T-helper 17 cell (primary cell): Measurements from ENCODE around the gene ANKRD44. TPM values are rescaled to one million over a fixed set of nuclear protein-coding genes. Genes with fewer than 3 reads are reported as not detected.

ENCODE experiments used
- ATAC-seq: fragments of 150-1000 bp; cut with Tn5 transposase; 2 replicates; pipeline ENCODE4 v1.10.0; 2021; ENCODE audit warnings: mild to moderate bottlenecking, moderate library complexity
- DNase-seq, 3 donors: peaks; one replicate each; pipeline versions ENCODE4 v3.0.0 to v3.0.0-alpha.2; 2020 to 2021
- H3K9me3 ChIP-seq: one replicate; pipeline ENCODE4 v1.7.0; 2013; ENCODE audit warnings: low read length, mild to moderate bottlenecking; ENCODE audit not compliant: control insufficient read depth, poor library complexity, severe bottlenecking
- H3K27ac Mint-ChIP-seq: one replicate; pipeline ENCODE4 v1.8.0; 2022; ENCODE audit warnings: mild to moderate bottlenecking, moderate library complexity, mixed read lengths
- H3K27me3 Mint-ChIP-seq: one replicate; pipeline ENCODE4 v1.8.0; 2022; ENCODE audit warnings: mixed read lengths
- H3K36me3 Mint-ChIP-seq: one replicate; pipeline ENCODE4 v1.8.0; 2022; ENCODE audit warnings: low read depth, mixed read lengths
- H3K4me1 Mint-ChIP-seq: one replicate; pipeline ENCODE4 v1.8.0; 2022; ENCODE audit warnings: mild to moderate bottlenecking, mixed read lengths
- H3K4me3 Mint-ChIP-seq: one replicate; pipeline ENCODE4 v1.8.0; 2022; ENCODE audit warnings: mild to moderate bottlenecking, moderate library complexity, mixed read lengths
- total RNA-seq, 4 donors: library from RNA in 2 of 4; stranded (reverse) in 2 of 4; gene quantifications; one replicate each; pipeline ENCODE4 v1.2.3 and lab custom pipeline; 2022 to 2026

ANKRD44 gene
- total RNA-seq, 2 donors from 2014 or later: 232 to 246 TPM

DNA sequence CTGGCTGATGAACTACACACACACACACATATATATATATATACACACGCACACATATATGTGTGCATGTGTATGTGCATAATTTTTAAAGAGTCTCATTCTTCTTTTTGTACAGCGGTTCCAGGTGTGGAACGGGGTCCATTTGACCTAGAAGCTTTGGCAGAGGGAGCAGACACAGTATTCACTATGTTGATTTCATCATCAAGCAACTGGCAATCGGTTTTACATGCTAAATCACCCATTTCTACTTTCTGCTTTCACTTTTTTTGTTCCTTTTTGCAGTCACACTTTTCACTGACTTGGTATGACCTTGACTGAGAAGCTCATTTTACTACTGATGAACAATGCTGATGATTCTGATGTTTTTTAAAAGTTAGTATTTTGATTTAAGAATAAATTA, 321.1 kb downstream of the ANKRD44 start:
- H3K27ac Mint-ChIP-seq: peak overlapping the region; percentile 63
- no peaks in the 10 kb centered on the region for H3K27me3 Mint-ChIP-seq
- H3K36me3 Mint-ChIP-seq: peaks cover 2% of the 10 kb centered on the region
- no peaks in the 10 kb centered on the region for H3K9me3 ChIP-seq
- DNase-seq (no peak), ATAC-seq (no peak)
- H3K4me3 Mint-ChIP-seq: no peak overlapping the region
- H3K4me1 Mint-ChIP-seq: peaks cover 27% of the 10 kb centered on the region

DNA sequence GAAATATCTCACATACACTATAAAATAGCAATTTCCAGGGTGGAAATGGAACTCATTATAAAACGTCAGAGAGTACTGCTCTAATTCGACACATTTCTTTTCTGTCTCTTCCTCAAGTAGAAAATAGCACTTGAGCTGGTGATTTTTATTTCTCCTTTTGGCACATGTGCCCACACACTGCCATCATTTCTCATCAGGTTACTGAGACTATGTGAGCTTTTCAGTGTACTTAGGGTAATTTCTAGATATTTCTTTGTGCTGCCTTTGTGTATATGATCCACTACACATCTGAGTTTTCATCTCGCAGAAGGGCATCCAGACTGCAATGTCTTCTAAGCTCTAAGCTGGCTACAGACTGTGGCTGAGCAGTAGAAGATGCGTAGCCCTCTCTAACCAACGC, 321.9 kb downstream of the ANKRD44 start:
- H3K4me1 Mint-ChIP-seq: peaks cover 25% of the 10 kb centered on the region
- ATAC-seq (no peak), DNase-seq (no peak)
- H3K27me3 Mint-ChIP-seq: no peaks in the 10 kb centered on the region
- H3K27ac Mint-ChIP-seq: peak overlapping the region; percentile 63
- no peaks in the 10 kb centered on the region for H3K9me3 ChIP-seq
- peaks cover 2% of the 10 kb centered on the region for H3K36me3 Mint-ChIP-seq
- H3K4me3 Mint-ChIP-seq: peak overlapping the region; percentile 12

DNA sequence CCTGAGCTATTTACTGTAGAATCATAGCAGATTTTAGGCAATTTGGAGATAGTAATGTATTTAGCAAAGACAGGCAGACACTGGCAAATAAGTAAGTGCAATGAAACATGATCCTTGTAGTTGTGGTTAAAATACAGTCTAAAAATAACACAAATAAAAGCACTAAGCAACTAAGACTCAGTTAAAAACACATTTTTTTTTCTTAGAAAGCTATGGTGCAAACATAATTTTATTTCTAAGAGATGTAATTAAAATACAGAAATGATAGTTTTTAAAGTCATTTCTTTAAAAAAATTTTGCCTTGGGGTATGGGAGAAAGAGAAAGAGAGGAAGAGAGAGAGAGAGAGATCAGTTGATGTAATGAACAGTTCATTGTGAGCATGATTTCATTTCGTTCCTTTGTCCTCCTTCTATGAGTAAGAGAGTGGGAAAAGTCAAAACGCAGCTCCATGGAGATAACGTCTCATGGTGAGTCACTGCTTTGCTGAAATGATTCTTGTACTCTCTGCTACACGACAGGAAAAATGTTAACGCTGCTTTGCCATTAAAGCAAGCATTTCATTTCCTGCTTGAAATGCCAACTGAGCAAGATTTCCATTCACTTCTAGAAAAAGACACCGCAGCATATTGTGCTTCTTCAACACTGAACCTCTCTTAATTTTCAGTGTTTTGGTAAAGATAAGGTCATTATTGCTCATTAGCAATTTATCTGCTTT, 322.8 kb downstream of the ANKRD44 start:
- Mint-ChIP-seq H3K36me3 (peaks cover 2% of the 10 kb centered on the region), H3K4me3 (peak overlapping the region; percentile 36), H3K4me1 (peaks cover 23% of the 10 kb centered on the region), H3K27me3 (no peaks in the 10 kb centered on the region), H3K27ac (peak overlapping the region; percentile 63)
- no peaks in the 10 kb centered on the region for H3K9me3 ChIP-seq
- no peak for DNase-seq
- ATAC-seq: peak; percentile 30

DNA sequence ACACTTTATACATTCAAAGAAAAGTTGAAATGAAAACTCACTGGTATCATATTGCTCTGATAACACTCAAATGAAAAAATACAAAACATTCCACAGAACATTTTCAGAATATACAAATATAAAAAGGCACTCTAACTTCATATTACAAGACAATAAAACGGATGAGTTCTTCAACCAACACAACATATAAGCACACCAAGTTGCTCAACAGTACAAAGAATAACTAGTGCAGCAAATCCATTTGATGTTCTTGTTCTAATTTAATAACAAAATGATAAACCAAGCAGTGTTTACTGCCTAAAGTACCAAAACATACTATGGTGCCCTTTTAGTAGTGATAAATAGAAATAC, 323.3 kb downstream of the ANKRD44 start:
- Mint-ChIP-seq H3K4me1 (peaks cover 23% of the 10 kb centered on the region), H3K27ac (peak overlapping the region; percentile 63), H3K36me3 (peaks cover 2% of the 10 kb centered on the region), H3K27me3 (no peaks in the 10 kb centered on the region), H3K4me3 (no peak overlapping the region)
- no peak for ATAC-seq
- H3K9me3 ChIP-seq: no peaks in the 10 kb centered on the region
- no peak for DNase-seq

DNA sequence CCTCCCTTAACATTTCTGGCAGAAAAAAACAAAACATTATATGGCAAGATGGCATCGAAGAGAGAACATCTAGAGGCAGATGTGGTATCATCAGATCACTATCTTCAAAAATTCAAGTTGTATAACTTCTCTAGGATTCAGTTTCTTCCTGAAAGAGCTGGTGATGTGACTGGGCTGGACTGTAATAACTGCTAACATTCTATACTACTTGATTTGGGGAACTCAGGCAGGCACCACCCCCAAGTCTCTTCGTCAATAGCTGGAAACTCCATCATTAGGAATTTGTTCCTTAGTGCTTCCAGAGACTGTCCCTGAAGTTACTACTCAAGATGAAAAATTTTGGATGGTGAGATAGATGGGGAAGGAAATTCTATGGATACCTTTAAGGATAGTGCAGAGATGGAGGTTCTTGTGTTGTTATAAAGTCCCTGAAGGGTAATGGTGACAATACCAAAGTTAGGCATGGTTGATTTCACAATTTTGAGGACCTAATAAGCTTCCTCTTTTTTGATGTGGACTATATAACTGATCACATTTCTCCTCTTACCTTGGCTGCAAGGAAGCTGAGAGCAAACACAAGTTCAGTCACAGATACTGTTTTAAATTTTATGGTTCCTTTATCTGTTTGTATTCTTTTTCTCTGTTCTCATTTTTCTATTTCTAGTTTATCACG, 324.9 kb downstream of the ANKRD44 start:
- Mint-ChIP-seq H3K36me3 (peaks cover 2% of the 10 kb centered on the region), H3K4me3 (no peak overlapping the region), H3K4me1 (peaks cover 21% of the 10 kb centered on the region), H3K27me3 (no peaks in the 10 kb centered on the region), H3K27ac (no peak overlapping the region)
- no peaks in the 10 kb centered on the region for H3K9me3 ChIP-seq
- ATAC-seq (no peak), DNase-seq (no peak)

DNA sequence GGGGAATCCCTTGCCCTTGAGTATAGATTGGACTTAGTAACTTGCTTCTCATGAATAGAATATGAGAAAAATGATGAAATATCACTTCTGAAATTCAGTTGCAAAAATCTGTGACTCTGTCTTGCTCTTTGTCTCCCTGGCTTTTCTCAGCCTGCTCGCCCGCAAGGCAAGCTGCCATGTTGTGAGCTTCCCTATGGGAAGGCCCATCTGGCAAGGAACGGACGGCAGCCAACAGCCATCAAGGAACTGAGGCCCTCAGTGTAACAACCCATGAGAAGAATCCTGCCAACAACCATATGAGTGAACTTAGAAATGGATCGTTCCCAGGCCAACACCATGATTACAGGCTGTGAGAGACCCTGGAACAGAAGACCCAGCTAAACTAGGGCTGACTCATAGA, 325.7 kb downstream of the ANKRD44 start:
- no peak overlapping the region for H3K4me3 Mint-ChIP-seq
- peaks cover 15% of the 10 kb centered on the region for H3K4me1 Mint-ChIP-seq
- H3K27ac Mint-ChIP-seq: no peak overlapping the region
- H3K36me3 Mint-ChIP-seq: peaks cover 2% of the 10 kb centered on the region
- H3K9me3 ChIP-seq: no peaks in the 10 kb centered on the region
- ATAC-seq (no peak), DNase-seq (no peak)
- no peaks in the 10 kb centered on the region for H3K27me3 Mint-ChIP-seq

DNA sequence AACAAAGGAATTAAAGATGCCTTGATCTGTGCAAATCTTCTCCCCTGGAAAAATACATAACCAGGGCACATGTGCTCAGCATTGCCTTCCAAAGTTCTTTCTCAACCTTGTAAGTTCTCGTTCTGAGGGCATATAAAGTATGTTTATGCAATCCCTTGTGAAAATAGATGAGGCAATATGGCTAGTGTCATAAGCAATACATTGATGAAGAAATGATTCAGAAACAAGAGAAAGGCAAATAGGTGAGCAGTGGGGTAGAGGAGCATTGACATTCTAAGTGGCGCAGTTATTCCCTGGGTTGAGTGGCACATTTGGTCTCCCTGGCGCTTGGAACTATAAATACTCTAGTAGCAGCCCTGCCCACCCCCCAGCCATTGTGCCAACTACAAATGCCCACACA, 326.6 kb downstream of the ANKRD44 start:
- H3K9me3 ChIP-seq: no peaks in the 10 kb centered on the region
- Mint-ChIP-seq H3K27ac (no peak overlapping the region), H3K27me3 (no peaks in the 10 kb centered on the region), H3K36me3 (peaks cover 2% of the 10 kb centered on the region), H3K4me3 (no peak overlapping the region), H3K4me1 (peaks cover 11% of the 10 kb centered on the region)
- DNase-seq (no peak), ATAC-seq (no peak)

DNA sequence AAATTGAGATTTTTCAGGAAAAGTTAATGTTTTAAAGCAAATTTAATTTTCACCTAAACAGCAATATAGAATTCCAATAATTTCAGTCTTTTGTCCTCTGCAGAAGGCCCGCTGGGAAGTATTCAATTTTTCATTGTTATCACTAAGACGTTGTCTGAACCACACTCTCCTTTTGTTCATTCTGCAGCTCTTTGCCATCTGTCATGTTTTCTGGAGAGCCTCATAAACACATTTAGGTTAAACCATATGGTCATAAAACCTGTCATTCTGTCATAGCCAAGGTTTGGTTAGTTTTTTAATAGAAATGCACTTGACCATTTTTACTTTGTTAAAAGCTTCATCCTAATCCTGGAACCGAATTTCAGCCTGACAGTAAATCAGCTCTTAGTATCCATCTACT, 330.1 kb downstream of the ANKRD44 start:
- DNase-seq (no peak), ATAC-seq (no peak)
- H3K36me3 Mint-ChIP-seq: no peaks in the 10 kb centered on the region
- H3K4me1 Mint-ChIP-seq: peaks cover 4% of the 10 kb centered on the region
- no peak overlapping the region for H3K4me3 Mint-ChIP-seq
- H3K9me3 ChIP-seq: no peaks in the 10 kb centered on the region
- H3K27me3 Mint-ChIP-seq: no peaks in the 10 kb centered on the region
- H3K27ac Mint-ChIP-seq: no peak overlapping the region

DNA sequence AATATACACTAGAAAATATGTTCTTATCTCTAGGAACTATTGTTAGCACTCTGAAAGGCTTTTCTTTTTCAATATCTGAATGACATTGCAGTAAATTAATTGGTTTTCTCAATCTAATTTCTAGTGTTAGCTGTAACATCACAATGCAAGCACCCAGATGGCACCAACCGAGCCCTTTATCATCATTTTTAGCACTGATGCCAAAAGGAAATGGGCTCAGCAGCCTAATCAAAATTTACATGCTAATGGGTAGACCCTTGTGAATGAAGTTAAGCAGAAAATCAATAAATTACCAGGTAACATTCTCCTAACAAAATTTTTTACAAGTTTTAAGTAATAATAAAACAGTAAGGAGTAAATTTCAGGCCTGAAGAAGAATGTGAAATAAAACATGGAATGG, 330.6 kb downstream of the ANKRD44 start:
- H3K9me3 ChIP-seq: no peaks in the 10 kb centered on the region
- Mint-ChIP-seq H3K4me1 (peaks cover 4% of the 10 kb centered on the region), H3K27me3 (no peaks in the 10 kb centered on the region), H3K27ac (no peak overlapping the region), H3K4me3 (no peak overlapping the region), H3K36me3 (no peaks in the 10 kb centered on the region)
- DNase-seq (no peak), ATAC-seq (no peak)

DNA sequence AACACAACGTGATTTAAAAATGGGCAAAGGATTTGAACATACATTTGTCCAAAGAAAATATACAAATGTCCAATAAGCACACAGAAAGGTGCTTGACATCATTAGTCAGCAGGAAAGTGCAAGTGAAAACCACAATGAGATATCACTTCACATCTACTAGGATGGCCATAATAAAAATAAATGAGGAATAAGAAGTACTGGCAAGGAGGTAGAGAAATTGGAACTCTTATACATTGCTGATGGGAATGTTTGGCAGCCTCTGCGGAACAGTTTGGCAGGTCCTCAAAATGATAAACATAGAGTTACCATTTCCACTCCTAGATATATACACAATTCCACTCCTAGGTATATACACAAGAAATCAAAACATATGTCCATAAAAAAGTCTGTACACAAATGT, 333.1 kb downstream of the ANKRD44 start:
- peaks cover 4% of the 10 kb centered on the region for H3K4me1 Mint-ChIP-seq
- no peaks in the 10 kb centered on the region for H3K27me3 Mint-ChIP-seq
- DNase-seq: no peak
- ATAC-seq: no peak
- no peak overlapping the region for H3K27ac Mint-ChIP-seq
- no peaks in the 10 kb centered on the region for H3K36me3 Mint-ChIP-seq
- H3K9me3 ChIP-seq: no peaks in the 10 kb centered on the region
- H3K4me3 Mint-ChIP-seq: no peak overlapping the region

DNA sequence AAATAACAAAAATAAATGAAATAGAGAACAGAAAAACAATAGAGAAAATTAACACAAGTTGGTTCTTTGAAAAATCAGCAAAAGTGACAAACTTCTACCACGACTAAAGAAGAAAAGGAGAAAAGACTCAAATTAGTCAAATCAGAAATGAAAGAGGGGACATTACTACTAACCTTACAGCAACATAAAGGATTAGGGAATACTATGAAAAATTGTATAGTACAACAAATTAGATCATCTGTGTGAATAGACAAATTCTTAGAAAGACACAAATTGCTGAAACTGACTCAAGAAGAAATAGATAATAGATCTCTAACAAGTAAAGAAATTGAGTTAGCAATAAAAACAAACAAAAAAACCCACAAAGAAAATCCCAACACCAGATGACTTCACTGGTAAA, 335.6 kb downstream of the ANKRD44 start:
- Mint-ChIP-seq H3K36me3 (no peaks in the 10 kb centered on the region), H3K4me3 (no peak overlapping the region), H3K27ac (no peak overlapping the region), H3K27me3 (no peaks in the 10 kb centered on the region), H3K4me1 (no peaks in the 10 kb centered on the region)
- DNase-seq: no peak
- no peak for ATAC-seq
- no peaks in the 10 kb centered on the region for H3K9me3 ChIP-seq

DNA sequence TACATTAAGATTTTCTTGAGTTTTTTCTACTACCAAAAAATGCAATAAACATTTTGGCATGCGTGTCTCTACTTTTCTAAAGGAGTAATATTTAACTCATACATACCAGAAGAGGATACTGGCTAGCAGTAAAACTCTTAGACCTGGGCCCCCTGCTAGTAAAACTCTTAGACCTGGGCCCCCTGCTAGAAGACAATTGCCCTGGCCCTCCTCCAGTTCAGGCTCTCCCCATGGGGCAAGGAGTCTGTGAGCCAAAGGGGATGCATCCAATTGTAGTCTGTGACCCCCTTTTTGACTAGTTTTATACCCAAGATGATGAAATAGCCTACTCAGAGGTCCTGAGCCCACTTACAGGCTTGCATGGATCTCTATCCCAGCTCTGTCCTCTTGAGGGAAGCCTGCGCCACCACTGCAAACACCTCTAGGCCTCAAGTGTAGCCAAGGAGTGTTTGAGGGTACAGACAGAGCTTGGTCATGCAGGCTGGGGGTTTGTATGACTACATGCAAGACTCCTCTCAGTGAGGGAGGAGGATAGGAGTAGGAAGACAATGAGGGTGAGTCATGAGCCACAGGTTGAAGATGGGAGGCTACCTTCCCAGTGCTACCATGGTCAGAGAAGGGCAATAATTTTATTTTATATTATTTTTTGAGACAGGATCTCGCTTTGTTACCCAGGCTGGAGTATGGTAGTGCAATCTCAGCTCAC, 338.9 kb downstream of the ANKRD44 start:
- no peak overlapping the region for H3K4me3 Mint-ChIP-seq
- no peak for DNase-seq
- H3K36me3 Mint-ChIP-seq: no peaks in the 10 kb centered on the region
- no peaks in the 10 kb centered on the region for H3K27me3 Mint-ChIP-seq
- no peak for ATAC-seq
- peak overlapping the region; percentile 43 for H3K27ac Mint-ChIP-seq
- peaks cover under 1% of the 10 kb centered on the region for H3K4me1 Mint-ChIP-seq
- no peaks in the 10 kb centered on the region for H3K9me3 ChIP-seq

DNA sequence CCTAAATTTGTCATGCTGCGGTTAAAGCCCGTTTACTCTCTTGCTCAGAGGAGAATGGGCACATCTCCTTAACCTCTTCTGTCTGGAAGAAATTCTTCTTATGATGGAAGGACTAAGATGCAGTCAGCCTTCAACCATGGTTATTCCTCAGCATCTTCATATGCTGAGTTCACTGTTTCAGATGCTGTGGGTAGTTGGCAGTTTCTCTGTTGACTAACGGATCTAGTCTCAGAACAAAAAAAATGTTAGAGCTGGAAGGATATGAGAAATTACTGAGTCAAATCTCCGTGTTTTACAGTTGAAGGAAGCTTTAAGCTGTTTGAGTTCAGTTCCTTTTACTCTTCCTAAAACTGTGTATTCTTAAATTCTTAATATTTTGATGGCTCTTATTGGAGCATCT, 340.5 kb downstream of the ANKRD44 start:
- Mint-ChIP-seq H3K27me3 (no peaks in the 10 kb centered on the region), H3K4me1 (peaks cover 2% of the 10 kb centered on the region), H3K4me3 (no peak overlapping the region), H3K36me3 (peaks cover 2% of the 10 kb centered on the region), H3K27ac (no peak overlapping the region)
- H3K9me3 ChIP-seq: no peaks in the 10 kb centered on the region
- ATAC-seq: no peak
- no peak for DNase-seq
